ENCODE results near the gene GABBR1. TPM values are rescaled to one million over a fixed set of nuclear protein-coding genes. Genes with fewer than 3 reads are reported as not detected.

GABBR1 gene
- total RNA-seq, 1 donor from 2014 or later, result 138 TPM

- H3K36me3 Mint-ChIP-seq, result no peaks in the 10 kb centered on the region
- no peaks in the 10 kb centered on the region for H3K4me1 Mint-ChIP-seq
- H3K27ac Mint-ChIP-seq, result no peak overlapping the region
- no peaks in the 10 kb centered on the region for H3K9me3 Mint-ChIP-seq
- TF ChIP-seq, protein P1, sequence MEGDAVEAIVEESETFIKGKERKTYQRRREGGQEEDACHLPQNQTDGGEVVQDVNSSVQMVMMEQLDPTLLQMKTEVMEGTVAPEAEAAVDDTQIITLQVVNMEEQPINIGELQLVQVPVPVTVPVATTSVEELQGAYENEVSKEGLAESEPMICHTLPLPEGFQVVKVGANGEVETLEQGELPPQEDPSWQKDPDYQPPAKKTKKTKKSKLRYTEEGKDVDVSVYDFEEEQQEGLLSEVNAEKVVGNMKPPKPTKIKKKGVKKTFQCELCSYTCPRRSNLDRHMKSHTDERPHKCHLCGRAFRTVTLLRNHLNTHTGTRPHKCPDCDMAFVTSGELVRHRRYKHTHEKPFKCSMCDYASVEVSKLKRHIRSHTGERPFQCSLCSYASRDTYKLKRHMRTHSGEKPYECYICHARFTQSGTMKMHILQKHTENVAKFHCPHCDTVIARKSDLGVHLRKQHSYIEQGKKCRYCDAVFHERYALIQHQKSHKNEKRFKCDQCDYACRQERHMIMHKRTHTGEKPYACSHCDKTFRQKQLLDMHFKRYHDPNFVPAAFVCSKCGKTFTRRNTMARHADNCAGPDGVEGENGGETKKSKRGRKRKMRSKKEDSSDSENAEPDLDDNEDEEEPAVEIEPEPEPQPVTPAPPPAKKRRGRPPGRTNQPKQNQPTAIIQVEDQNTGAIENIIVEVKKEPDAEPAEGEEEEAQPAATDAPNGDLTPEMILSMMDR (IDR thresholded peaks at IDR 0.05; ENCODE audit: unreplicated experiment), result no peak
- no peak for DNase-seq (ENCODE audit: low spot score in 2 of 2, unreplicated experiment in 2 of 2)
- H3K27me3 Mint-ChIP-seq (ENCODE audit: low read depth), result peaks cover 70% of the 10 kb centered on the region
- no peak overlapping the region for H3K4me3 Mint-ChIP-seq
Observed at GRCh38 chr6:29567991-29568390, 65.0 kb downstream of the GABBR1 start.

DNA sequence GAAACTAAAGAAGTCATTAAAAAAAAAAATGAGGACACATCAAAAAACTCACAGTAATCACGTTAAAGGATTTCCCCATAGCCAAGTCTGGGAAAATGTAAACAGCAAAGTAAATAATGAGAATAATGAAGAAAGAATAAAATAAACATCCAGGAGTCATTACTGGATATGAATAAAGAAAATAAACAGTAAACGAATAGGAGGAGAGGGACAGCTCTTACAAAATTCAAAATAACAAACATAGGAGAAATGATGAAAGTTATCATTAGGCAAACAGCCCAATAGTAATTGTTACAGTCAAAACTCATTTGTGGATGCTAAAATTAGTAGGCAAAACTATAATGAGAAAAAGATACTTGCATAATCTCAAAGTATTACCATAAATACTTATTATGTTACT is 65.4 kb downstream of the GABBR1 start:
- no peak for DNase-seq (ENCODE audit: low spot score in 2 of 2, unreplicated experiment in 2 of 2)
- no peaks in the 10 kb centered on the region for H3K4me1 Mint-ChIP-seq
- H3K9me3 Mint-ChIP-seq, result no peaks in the 10 kb centered on the region
- peaks cover 74% of the 10 kb centered on the region for H3K27me3 Mint-ChIP-seq (ENCODE audit: low read depth)
- no peak overlapping the region for H3K4me3 Mint-ChIP-seq
- no peaks in the 10 kb centered on the region for H3K36me3 Mint-ChIP-seq
- TF ChIP-seq, protein P1 (IDR thresholded peaks at IDR 0.05; ENCODE audit: unreplicated experiment), result no peak
- H3K27ac Mint-ChIP-seq, result no peak overlapping the region

- Mint-ChIP-seq H3K27me3 (ENCODE audit: low read depth) (peaks cover 71% of the 10 kb centered on the region), H3K27ac (no peak overlapping the region), H3K36me3 (no peaks in the 10 kb centered on the region), H3K4me3 (no peak overlapping the region), H3K9me3 (no peaks in the 10 kb centered on the region), H3K4me1 (no peaks in the 10 kb centered on the region)
- TF ChIP-seq, protein P1 (IDR thresholded peaks at IDR 0.05; ENCODE audit: unreplicated experiment), result no peak
- DNase-seq (ENCODE audit: low spot score in 2 of 2, unreplicated experiment in 2 of 2), result no peak
Observed at GRCh38 chr6:29566856-29567255, 66.1 kb downstream of the GABBR1 start.

- Mint-ChIP-seq H3K27me3 (ENCODE audit: low read depth) (peaks cover 68% of the 10 kb centered on the region), H3K4me1 (no peaks in the 10 kb centered on the region), H3K27ac (no peak overlapping the region), H3K36me3 (no peaks in the 10 kb centered on the region), H3K9me3 (no peaks in the 10 kb centered on the region), H3K4me3 (no peak overlapping the region)
- TF ChIP-seq, protein P1 (IDR thresholded peaks at IDR 0.05; ENCODE audit: unreplicated experiment), result no peak
- no peak for DNase-seq (ENCODE audit: low spot score in 2 of 2, unreplicated experiment in 2 of 2)
Observed at GRCh38 chr6:29564875-29565274, 68.1 kb downstream of the GABBR1 start.

DNA sequence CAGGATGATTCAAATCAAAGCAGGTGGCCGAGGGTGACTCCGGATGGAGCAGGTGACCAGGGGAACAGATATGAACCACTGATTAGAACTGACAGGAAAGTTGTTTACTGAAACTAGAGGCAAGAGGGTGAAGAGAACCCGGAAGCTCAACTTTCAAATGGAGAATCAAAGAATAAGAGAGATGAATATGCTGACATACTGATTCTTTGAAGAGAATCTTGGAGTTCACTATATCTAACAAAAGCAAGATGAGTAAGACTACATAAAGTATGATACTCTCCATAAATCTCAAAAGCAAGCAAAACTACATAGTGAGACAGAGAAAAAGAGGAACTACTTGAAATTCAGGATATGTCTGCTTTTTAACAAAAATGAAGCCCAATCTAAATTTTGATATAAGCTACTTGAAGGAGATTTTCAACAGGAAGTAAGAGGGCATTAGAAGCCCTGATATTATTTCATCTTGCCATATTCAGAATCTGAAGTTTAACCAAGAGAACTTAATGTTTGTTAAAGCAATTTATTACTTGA is 69.5 kb downstream of the GABBR1 start:
- Mint-ChIP-seq H3K27ac (no peak overlapping the region), H3K27me3 (ENCODE audit: low read depth) (peaks cover 76% of the 10 kb centered on the region)

More for the DNA sequence above, 69.5 kb downstream of the GABBR1 start:
- no peak for DNase-seq (ENCODE audit: low spot score in 2 of 2, unreplicated experiment in 2 of 2)
- Mint-ChIP-seq H3K4me3 (no peak overlapping the region), H3K36me3 (no peaks in the 10 kb centered on the region), H3K9me3 (no peaks in the 10 kb centered on the region), H3K4me1 (no peaks in the 10 kb centered on the region)
- TF ChIP-seq, protein P1 (IDR thresholded peaks at IDR 0.05; ENCODE audit: unreplicated experiment), result no peak
